Hair follicular keratinocyte (primary cell): Measurements from ENCODE around the gene SMIM10. TPM values are rescaled to one million over a fixed set of nuclear protein-coding genes. Genes with fewer than 3 reads are reported as not detected.

ENCODE experiments used
- total RNA-seq: library from RNA; depleted of rRNA; stranded (reverse); fragments of >200 nt; gene quantifications from 2 replicates; pipeline ENCODE4 v1.2.3, GENCODE V29; 2015

SMIM10 gene
- total RNA-seq: 0.27 TPM in 1 of 2 replicates, not detected in the other

GRCh38 chrX:134990801-134991481 lies at the start of gene SMIM10:
TSS of gene SMIM10 (plus strand) at chrX:134990991. CDS start at chrX:134991096, 105 bp downstream.

Other genes with a start within 250 kb of the SMIM10 start
- 5.8 and 10.6 TPM in 2 replicates for gene PABIR2, start 193.8 kb upstream of the SMIM10 start, total RNA-seq
- gene MOSPD1, start 75.7 kb upstream of the SMIM10 start, total RNA-seq: 14.1 and 15.5 TPM in 2 replicates
- gene RTL8B, start 31.6 kb downstream of the SMIM10 start, total RNA-seq: 4.9 and 6.0 TPM in 2 replicates
- gene RTL8C, start 41.4 kb downstream of the SMIM10 start, total RNA-seq: 40.2 and 47.2 TPM in 2 replicates
- 19.6 and 24.4 TPM in 2 replicates for gene RTL8A, start 61.1 kb downstream of the SMIM10 start, total RNA-seq
- 1.3 and 2.1 TPM in 2 replicates for gene SMIM10L2B, start 107.7 kb downstream of the SMIM10 start, total RNA-seq
- gene ETDB, start 129.5 kb downstream of the SMIM10 start, total RNA-seq: not detected in 2 replicates
- not detected in 2 replicates for gene CT55, start 180.4 kb downstream of the SMIM10 start, total RNA-seq